GM19035 (cell line): ENCODE results near the gene CDKN2B-AS1.

ENCODE experiments used
- ATAC-seq: cut with Tn5 transposase; IDR thresholded peaks from one replicate; pipeline ENCODE4 v1.9.1; 2021; ENCODE audit not compliant: unreplicated experiment

The CDKN2B-AS1 gene

GRCh38 chr9:21982391-21982790, 12.2 kb upstream of the CDKN2B-AS1 start:
- ATAC-seq, result no peak

DNA sequence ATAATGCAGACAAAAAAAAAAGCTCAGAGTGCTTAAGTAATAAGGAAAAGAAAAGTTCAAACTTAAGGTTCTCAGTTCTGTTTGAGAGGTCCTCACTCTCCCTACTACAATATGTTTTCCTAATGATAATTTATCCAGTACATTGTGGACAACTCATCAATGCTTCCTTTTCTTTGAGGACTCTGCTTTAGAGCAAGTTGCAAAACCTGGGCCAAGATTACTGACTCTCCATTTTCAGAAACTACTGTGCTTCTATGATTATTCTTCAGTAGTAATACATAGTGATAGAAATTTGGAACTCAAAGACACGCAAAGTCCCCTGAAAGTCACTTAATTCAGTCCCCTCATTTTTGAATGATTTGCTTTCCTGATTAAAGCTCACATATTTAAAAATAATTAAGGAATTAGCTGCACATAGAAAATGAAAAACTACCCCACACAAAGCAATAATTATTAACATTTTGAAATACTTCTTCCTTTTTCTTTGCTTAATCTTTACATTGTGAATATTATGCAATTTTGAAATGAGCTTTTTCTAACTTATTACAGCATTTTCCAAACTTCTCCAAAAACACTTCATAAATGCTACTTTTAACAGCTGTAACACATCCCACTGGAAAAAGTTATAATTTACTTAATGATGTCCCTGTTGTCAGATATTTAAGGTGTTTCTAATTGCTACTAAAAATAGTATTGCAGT, 11.6 kb upstream of the CDKN2B-AS1 start:
- no peak for ATAC-seq

DNA sequence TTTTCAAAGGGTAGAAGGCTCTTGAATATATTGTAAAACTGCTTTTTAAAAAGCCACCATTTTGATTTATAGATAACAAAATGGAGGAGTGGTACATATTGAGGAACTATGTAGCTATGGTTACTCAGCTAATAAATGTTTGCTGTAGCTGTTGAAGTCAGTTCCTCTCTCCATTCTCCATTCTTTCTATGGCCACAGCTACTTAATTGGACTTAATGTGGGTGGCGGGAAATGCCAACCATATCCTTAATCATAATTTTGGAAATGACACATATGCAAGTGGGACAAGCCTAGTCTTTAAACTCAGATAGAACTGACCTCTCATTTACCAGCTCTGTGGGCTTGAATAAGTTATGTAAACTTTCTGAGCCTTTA, 11.0 kb upstream of the CDKN2B-AS1 start:
- no peak for ATAC-seq

DNA sequence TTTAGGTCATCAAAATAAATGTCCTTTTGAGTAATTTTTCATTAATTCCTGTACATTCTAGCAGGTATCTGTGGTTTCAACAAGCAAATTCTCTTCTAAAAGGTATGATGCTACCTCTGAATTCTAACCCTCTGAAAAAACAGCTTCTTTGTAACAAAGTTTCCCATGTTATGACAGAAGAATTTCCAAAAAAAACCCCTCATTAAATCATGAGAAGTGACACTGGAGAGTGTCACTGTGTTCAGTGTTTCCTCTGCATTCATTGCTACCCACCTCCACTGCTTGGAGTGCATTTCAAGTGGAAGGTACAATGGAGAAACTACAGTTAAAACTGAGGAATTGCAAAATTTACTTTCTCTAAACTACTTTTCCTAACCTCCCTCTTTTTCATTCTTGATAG, 10.5 kb upstream of the CDKN2B-AS1 start:
- no peak for ATAC-seq

- ATAC-seq, result no peak
Measured at GRCh38 chr9:21985964-21986667, 8.5 kb upstream of the CDKN2B-AS1 start.

DNA sequence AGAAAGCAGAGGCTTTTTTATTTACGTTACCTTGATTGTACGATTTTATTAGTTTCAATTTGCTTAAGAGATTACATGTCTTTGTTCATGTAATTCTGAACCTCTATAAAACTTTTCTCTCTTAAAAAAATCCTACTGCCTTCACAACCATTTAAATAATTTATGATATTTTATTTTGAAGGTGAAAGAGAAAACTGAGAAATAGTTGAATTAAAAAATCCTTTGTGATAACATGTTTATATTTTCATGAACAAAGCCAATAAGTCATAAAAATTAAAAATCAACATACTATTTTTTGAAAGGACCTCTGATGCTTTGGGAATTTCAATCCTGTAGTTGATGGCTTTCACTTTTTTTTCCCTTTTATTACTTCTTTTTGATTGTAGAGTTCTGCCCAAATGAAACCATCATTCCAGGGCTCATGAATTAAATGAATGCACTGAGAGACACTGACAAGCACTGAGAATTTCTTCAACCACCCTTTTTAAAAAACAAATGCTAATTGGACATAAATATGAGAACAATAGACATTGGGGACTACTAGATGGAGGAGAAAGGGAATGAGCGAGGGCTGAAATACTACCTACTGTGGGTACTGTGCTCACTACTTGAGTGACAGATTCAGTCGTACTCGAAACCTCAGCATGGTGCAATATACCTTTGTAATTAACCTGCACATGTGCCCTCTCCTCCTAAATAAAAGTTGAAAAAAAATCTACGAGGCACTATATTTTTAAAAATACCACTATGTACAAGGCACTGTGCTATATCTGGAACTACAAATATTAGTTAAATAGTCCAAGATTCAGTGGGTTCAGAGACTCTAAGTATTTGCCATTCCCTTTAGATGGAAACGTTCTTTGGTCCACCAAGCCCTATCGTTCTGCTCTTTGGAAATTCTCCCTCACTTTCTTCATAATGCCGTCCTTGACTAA, 6.3 kb upstream of the CDKN2B-AS1 start:
- no peak for ATAC-seq

GRCh38 chr9:21989440-21990189, 5.0 kb upstream of the CDKN2B-AS1 start:
- no peak for ATAC-seq

DNA sequence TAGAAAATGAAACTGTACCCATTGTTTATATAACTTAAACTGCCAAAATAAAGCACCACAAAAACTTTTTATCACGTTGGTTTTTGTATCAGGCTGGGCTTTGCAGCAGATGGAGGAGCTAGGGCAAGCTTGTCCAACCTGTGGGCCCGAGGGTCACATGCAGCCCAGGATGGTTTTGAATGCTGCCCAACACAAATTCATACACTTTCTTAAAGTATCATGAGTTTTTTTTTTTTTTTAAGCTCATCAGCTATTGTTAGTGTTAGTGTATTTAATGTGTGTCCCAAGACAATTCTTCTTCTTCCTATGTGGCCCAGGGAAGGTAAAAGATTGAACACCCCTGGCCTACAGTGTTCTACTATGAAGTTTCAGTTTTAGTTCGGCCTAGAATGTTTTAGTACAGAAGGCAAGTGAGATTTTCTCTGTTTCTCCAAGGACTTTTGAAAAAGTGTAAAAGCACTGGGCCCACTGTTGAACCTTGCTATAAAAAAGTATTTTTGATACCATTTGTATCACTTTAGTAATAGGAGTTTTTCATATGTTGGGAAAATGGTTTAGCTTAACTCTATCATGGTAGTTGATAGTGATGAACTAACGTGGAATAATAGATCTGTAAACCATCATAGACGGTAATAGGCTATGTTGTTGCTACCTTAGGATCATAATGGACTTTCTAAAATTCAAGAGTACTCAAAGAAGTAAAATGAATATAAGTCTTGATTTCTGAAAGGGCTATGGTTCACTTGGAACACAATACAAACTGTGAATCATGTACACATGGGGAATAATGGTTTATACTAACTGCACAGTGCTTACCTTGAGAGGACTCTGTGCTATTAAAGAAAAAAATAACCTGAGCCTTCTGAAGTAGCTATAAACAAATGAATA, 3.3 kb upstream of the CDKN2B-AS1 start:
- ATAC-seq, result no peak

GRCh38 chr9:21993007-21993406, 1.6 kb upstream of the CDKN2B-AS1 start:
- no peak for ATAC-seq

DNA sequence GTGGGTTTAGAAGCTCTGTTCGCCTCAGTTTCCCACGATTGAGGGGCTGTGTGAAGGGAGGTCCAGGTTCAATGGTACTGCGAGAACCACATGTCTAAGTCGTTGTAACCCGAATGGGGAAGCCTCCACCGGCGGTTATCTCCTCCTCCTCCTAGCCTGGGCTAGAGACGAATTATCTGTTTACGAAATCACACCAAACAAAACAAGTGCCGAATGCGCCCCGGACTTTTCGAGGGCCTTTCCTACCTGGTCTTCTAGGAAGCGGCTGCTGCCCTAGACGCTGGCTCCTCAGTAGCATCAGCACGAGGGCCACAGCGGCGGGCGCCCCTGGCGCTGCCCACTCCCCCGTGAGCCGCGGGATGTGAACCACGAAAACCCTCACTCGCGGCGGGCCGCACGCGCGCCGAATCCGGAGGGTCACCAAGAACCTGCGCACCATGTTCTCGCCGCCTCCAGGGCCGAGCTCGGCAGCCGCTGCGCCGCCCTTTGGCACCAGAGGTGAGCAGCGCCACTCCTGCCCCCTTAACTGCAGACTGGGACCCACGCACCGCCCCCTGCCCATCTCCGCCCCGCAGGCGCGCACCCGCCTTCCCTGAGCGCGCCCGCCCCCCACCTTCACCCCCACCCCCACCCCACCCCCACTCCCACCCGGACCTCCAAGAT, 567 bp upstream of the CDKN2B-AS1 start, which contains the start of gene CDKN2A:
TSS of gene CDKN2A (minus strand) at position 500 of the 663 bp plus-strand sequence.
- ATAC-seq, result peak; percentile 36

DNA sequence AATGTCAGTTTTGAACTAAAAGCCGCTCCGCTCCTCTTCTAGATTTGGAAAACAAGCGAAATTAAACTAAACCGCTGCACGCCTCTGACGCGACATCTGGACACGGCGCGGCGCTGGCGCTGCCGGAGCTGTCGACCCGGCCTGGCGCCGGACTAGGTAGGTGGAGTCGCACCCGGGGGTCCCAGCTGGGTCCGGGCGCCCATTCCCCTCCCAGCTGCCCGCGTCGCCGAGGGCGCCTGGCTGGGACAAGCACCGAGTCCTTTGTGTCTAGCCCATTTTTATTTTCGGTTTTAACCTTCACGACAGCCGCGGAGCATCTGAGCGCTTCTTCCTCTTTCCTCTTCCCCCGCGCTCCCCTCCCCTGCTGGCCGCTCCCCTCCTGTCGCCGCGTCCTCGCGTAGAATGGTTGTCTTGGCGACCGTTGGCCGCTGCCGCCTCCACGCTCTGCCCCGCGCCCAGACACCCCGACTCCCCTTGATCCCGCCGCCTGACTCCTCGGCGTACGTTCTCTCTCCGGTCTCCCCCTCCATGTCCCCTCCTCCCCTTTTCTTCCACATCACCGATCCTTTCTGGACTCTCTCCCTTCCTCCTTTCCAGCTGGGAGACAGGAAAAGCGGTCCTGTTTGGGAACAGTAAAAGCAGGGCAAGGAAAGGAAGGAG, 545 bp downstream of the CDKN2B-AS1 start:
- ATAC-seq, result peak; percentile 88

DNA sequence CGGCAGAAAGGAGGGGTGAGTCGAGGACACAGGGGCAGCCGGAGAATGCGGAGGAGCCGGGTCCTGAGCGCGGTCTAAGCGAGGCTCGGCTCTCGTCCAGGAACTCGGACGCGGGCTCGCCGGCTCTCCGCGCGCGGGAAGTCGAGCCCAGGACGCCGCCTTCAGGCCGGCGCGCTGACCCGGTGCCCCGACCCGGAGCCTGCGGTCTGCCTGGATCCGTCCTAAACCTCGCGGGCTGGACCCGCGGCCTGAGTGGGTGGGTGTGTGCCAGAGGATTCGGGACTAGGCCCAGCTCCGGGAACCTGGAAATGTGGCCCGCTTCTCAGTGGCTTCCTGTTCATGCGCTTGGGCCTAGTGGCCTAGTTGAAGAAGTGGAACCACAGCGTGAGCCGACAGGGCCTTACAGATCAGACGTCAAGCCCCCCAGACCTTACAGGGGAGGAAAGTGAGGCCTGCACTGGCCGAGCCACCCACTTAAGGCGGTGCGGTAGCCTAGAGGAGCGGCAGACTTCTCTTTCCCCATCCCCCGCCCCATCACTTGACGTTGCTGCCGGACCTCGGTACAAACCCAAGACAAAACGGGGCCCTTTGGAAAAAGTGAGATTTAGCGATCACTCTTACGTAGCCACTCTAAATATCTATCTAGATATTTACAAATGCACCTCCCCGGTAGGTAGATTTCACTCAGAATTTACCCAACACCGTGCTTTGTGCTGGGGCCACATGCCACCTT, 1.2 kb downstream of the CDKN2B-AS1 start:
- peak; percentile 36 for ATAC-seq

DNA sequence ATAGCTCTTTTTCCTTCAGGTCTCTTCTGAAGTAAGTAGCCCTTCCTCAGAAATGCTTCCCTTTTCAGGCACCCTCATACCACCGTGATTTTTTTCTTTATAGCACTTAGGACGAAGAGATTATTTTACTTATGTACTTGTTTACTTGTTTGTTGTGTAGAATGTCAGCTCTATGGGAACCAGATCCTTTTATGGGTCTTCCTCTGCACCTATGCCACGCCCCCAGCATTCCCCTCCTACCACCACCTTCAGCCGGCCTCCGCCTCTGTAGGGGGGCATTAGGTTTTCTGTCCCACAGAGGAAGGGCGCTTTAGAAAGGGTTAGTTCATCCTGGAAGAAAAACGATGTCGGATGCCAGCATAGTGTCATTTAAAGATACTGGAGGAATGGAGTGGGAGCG, 1.8 kb downstream of the CDKN2B-AS1 start:
- ATAC-seq, result no peak

DNA sequence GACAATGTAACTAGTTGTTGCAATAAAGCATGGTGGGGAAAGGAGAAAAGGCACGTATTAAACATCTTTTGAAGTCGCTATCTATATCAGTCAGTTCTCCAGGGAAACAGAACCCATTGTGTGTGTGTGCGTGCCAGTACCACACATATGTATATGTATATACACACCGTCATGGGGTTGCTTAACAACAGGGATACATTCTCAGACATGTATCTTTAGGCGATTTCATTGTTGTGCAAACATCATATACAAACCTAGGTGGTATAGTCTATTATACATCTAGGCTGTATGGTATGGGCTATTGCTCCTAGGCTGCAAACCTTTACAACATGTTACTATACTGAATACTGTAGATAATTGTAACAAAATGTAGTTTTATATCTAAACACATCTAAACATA, 2.3 kb downstream of the CDKN2B-AS1 start:
- no peak for ATAC-seq

- no peak for ATAC-seq
Measured at GRCh38 chr9:21997480-21997879, 2.9 kb downstream of the CDKN2B-AS1 start.

- ATAC-seq, result no peak
Measured at GRCh38 chr9:21998026-21998425, 3.4 kb downstream of the CDKN2B-AS1 start.

DNA sequence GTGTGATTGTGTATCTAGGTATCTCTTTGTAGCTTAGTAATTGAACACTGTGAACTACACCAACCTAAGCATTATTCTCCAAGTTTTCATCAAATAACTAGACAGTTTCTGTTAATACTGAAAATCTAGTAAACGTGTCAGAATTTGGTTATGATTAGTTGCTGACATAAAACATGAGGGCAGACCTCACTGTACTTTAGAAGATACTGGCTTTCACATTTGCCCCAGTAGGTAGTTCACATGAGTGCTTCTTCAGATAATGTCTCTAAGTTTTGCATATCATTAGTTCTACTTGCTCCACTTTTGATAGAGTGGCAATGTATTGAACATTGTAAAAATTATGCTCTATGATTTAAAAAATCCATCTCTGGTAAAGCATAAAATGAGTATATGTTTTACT, 7.4 kb downstream of the CDKN2B-AS1 start:
- ATAC-seq, result no peak

GRCh38 chr9:22005021-22005701, 10.6 kb downstream of the CDKN2B-AS1 start:
- no peak for ATAC-seq
